ENCODE results near the gene ASPM. TPM values are rescaled to one million over a fixed set of nuclear protein-coding genes. Genes with fewer than 3 reads are reported as not detected.
A peak's percentile ranks its signal among the peaks of the same experiment; 100 is the strongest.

The ASPM gene
- total and polyA plus RNA-seq, 2 of the 4 experiments (the other 2 are of a cell fraction): 7.1 to 27.8 TPM

GRCh38 chr1:197173571-197174507, 27.4 kb upstream of the ASPM start:
- H3K36me3 ChIP-seq (ENCODE audit: control insufficient read depth, insufficient read depth, low read length): peaks cover 6% of the 10 kb centered on the region
- no peak overlapping the region for H3K9ac ChIP-seq (ENCODE audit: low read depth, low read length)
- H4K5ac ChIP-seq (ENCODE audit: low read depth, low read length): no peak overlapping the region
- H3K18ac ChIP-seq (ENCODE audit: low read depth, low read length): peak overlapping the region; percentile 74
- no peaks in the 10 kb centered on the region for H4K20me1 ChIP-seq (ENCODE audit: insufficient read depth, low read length)
- H2BK20ac ChIP-seq (ENCODE audit: low read depth, low read length): no peak overlapping the region
- H3K9me1 ChIP-seq (ENCODE audit: insufficient read depth, low read length): no peaks in the 10 kb centered on the region
- H3K4me2 ChIP-seq (ENCODE audit: low read depth, low read length): peak overlapping the region; percentile 38; the same call in 1 of the 2 replicates
- TF ChIP-seq RCOR1 (IDR thresholded peaks at IDR 0.05; ENCODE audit: insufficient replicate concordance, low read length) (no peak), ELK1 (IDR thresholded peaks at IDR 0.05; ENCODE audit: borderline replicate concordance, low read depth, low read length) (no peak), USF2 (IDR thresholded peaks at IDR 0.05; ENCODE audit: low read depth, low read length) (no peak), SMC3 (IDR thresholded peaks at IDR 0.05; ENCODE audit: low read depth, low read length) (no peak), NFE2L2 (IDR thresholded peaks at IDR 0.05; ENCODE audit: low read depth, low read length) (no peak), CEBPB (IDR thresholded peaks at IDR 0.05; ENCODE audit: low read depth, low read length) (peak; percentile 95), RFX5 (IDR thresholded peaks at IDR 0.05; ENCODE audit: low read depth, low read length) (no peak), MAZ (IDR thresholded peaks at IDR 0.05; ENCODE audit: borderline replicate concordance, low read depth, low read length) (no peak), CTCF (conservative IDR thresholded peaks at IDR 0.05; ENCODE audit: low read depth, low read length) (no peak)
- BruUV-seq (replicated peaks): no TSS peak
- peak overlapping the region; percentile 40; the same call in 1 of the 2 replicates for H3K27ac ChIP-seq (ENCODE audit: insufficient read depth, low read length)
- POLR2A ChIA-PET (ENCODE audit: unreplicated experiment): no interaction called here
- no peak overlapping the region for H2AFZ ChIP-seq (replicated peaks; ENCODE audit: low read length, poor library complexity)
- no peak overlapping the region for H3K23ac ChIP-seq (ENCODE audit: low read depth, low read length)
- H2BK5ac ChIP-seq (ENCODE audit: low read depth, low read length, poor library complexity, severe bottlenecking): peak overlapping the region; percentile 33
- H3K4ac ChIP-seq (ENCODE audit: low read depth, low read length): no peak overlapping the region
- intact Hi-C loops (cut with micrococcal nuclease) (no loop called here), dilution Hi-C loops (cut with HindIII; ENCODE audit: low sequenced_read_pairs, unreplicated experiment) (no loop called here), in situ Hi-C loops (cut with MboI; ENCODE audit: low sequenced_read_pairs) (no loop called here)
- peaks cover 0 to 3% of the 10 kb centered on the region in 2 experiments; a peak in 3 of 4 replicates for H3K79me1 ChIP-seq (ENCODE audit: low read depth in 1 of 2, low read length in 2 of 2)
- H2BK120ac ChIP-seq (ENCODE audit: low read depth, low read length): no peak overlapping the region
- no peaks in the 10 kb centered on the region for H3K9me3 ChIP-seq (ENCODE audit: control insufficient read depth, insufficient read depth, low read length)
- no peak overlapping the region for H2AK9ac ChIP-seq (replicated peaks; ENCODE audit: low read depth, low read length, poor library complexity)
- no peak overlapping the region for H3K4me3 ChIP-seq (ENCODE audit: insufficient read depth, low read depth, low read length)
- DNase-seq (peak; percentile 79), ATAC-seq (ENCODE audit: low read depth) (peak; percentile 72)
- no peak overlapping the region for H2BK15ac ChIP-seq (ENCODE audit: low read depth, low read length)
- no peaks in the 10 kb centered on the region for H3K27me3 ChIP-seq (ENCODE audit: control insufficient read depth, insufficient read depth, low read length)
- no CpG with 5 or more reads among the region's 5 CpGs for WGBS, 2 experiments (ENCODE audit: extremely low coverage in 2 of 2, insufficient read length in 1 of 2)
- H4K91ac ChIP-seq (ENCODE audit: insufficient read depth, low read depth, low read length): no peak overlapping the region
- no peak overlapping the region for H3K56ac ChIP-seq (ENCODE audit: extremely low read depth, insufficient read depth, low read length)
- H3K4me1 ChIP-seq (ENCODE audit: control insufficient read depth, insufficient read depth, low read length): peaks cover 12% of the 10 kb centered on the region; the same call in 1 of the 2 replicates
- H3K14ac ChIP-seq (replicated peaks; ENCODE audit: low read depth, low read length): no peak overlapping the region
- CTCF ChIA-PET: interaction anchor here (1.4 kb wide), 1 partner anchor 11 kb away, joined by 3 read pairs; no protein-coding TSS in a partner anchor
- no peak overlapping the region; a peak in 1 of 4 replicates for H4K8ac ChIP-seq (ENCODE audit: low read depth in 2 of 2, low read length in 2 of 2)
- no peak overlapping the region for H2AK5ac ChIP-seq (ENCODE audit: low read depth, low read length)

Data from IMR-90 (cell line).